CD1c-positive myeloid dendritic cell (primary cell): ENCODE measurements around the gene WDR86.
A peak's percentile ranks its signal among the peaks of the same experiment; 100 is the strongest.

Experiments used
- DNase-seq: peaks from one replicate; pipeline ENCODE4 v3.0.0-alpha.2; 2016; ENCODE audit errors: extremely low spot score

Gene WDR86

DNA sequence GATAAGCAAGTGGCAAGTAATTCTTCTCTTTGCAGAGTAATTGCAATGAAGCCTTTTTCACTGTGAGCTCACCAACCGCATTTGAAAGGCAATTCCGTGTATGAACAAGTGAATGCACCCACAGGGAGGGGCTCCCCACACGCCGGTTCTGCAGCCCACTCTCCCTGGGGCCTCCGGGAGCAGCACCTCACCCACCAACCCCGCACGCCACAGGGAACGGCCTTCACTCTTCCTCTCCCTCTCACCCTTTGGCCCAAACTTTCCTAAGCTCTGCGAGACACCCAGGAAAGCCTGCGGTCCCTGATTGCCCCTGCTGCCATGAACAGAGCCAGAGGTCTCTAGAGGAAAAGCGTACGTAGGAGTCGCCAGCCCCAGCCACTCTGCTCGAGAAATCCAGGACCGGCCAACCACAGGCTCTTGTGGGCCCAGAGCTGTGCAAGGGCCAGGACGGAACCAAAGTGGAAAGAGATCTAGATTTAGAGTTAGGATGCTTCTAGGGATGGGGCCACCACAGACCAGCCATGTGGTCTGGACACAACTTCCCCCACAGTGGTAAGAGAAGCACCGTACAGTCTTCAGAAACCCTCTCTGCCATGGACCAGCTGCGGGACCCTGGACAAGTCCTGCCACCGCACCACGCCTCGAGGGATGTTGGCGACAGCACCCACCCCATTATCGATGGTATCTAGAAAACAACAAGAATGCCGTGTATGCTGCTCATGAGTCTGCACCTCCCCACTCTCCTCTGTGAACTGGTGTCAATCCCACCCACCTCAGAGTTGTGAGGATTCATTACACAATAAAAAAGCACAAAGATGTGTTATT is 3.6 kb downstream of the WDR86 start:
- no peak for DNase-seq

DNA sequence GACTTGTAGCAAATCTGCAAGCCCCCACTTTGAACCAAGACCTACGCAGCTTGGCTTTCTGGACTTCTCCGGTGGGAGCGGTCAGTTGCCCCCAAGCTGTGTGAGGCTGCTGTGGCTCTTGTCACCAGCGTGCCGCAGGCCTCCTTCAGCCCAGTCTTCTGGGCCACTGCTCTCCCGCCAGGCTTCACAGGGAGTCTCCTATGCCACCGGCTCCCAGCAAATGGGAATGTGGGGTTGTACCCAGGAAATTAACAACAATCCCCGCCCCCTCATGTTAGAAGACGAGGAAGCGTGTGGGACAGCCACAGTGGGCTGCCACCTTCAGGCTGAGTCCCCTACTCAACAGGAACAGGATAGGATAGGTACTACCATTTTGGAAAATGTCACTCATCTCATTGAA is 4.2 kb downstream of the WDR86 start:
- DNase-seq: no peak

DNA sequence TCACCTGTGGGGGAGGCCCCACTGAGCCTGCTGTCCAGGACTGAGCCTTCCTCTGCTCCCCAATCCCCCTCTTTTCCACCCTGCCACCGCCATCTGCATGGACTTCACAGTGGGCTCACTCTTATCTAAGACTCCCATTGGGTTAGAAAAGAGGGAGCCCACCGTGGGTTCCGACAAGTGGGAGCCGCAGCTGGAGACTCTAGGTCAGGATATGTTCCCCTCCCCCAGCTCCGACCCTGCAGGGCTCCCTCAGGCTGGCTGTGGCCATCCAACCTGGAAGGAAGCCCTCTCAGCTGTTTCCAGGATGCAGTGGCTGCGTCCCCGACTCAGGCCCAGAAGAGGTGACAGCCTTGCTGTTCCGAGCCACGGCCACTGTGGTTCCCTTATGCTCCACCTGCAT is 4.8 kb downstream of the WDR86 start:
- DNase-seq: no peak

DNA sequence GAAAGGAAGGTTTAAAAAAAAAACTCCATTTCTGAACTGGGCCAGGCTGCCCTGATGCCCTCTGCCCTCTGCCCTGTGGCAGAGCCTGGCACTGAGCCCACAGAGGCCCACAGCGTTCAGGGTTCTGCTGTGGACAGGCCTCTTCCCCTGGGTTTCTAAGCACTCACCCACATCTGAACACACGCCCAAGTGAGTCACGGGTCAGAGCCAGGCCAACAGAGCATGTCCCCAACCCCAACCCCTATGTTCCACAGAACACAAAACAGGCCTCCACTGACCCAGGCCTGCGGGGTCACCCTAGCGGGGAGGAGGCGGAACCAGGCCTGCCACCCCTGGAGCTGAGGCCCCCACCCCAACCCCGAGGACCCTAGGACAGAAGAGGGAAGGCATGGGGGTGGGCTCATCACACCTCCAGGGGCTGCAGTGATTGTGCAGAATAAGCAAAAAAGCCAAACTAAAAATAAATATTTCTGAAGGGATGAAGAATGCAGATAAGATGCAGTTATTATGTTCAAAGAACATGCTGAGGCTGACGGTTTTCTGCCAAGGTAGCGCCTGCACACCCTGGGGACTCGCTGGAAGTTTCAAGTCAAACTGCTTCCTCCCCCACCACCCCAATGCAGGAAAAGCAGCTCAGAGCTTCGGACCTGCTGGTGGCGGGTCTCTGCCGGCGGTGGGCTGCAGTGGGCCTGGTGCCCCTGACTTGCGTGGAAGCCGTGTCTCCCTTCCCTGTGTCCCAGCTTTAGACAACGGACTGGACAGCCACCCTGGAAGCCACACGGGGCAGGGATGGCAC is 5.4 kb downstream of the WDR86 start:
- DNase-seq: peak; percentile 76

DNA sequence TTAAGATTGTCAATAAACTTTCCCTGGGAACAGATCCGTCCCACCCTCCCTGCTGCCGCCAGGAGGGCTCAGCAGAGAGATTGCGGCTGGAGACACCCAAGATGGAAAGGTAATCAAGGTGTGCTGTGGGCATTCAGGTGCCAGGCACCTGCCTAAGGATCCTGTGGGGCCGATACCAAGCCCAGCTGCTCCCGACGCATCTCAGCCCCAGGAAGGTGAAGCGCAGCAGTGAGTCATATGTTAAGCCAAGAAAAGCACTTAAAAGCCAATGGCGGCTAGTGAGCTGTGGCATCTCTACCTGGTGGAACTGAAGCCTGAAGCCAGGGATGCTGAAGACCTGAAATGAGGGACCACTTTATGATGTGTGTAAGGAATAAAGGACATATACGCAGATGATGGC is 6.1 kb downstream of the WDR86 start:
- no peak for DNase-seq

DNA sequence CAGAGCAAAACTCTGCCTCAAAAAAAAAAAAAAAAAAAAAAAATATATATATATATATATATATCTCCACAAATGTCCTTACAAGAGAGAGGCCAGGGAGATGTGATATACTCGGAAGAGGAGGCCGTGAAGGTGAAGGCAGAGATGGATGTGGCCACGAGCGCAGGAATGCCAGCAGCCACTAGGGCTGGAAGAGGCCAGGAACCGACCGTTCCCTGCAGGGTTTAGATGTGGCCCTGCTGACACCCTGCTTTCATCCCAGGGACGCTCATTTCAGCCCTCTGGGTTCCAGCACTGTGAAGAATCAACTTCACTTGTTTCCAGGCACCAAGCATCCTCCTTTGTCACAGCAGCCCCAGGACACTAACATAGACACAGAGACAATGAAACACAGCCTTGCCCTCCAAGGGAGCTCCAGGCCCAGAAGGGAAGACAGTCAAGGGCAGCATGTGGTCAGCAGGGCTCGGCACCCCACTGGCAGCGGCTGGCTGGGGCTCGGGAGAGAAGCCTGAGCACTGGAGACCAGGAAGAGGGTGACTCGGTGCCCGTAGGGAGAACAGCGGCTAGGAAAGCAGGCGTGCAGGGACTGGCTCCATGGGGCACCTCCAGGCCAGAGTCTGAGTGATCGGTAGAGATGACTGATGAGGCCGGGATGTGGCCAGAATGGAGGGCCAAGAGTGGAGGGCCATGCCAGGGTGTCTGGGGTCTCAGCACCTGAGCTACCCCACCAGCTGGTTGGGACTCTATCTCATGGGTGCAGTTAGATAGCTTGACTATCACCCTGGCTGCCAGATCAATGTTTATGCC is 7.6 kb downstream of the WDR86 start:
- DNase-seq: no peak

DNA sequence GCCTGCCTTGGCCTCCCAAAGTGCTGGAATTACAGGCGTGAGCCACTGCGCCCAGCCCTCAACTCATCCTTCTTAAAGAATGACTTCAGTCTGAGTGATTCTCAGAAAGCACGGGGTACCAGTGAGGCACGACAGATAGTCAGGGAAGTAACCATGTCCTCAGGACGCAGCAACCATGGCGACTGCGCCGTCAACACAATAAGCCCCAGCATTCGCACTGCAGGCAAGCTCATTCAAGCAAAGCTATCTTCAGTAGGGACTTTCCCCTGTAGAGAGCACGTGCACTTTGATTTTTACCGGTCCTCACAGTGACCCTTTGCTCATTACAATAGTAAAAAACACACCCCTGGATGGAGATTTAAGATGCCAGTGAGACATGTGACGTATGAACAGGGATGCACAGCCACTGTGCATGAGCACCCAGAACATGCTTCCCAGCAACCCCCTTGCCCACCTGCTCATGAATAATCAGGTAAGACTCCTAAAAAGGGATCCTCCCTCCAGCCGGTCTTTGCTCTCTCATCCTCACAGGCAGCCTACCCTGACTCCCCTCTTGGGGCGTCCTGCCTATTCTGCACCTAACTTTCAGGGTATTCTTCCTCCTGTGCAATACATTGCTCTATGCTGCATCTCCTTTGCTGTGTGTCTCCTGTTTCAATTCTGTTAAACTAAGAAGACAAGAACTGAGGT is 9.1 kb downstream of the WDR86 start:
- DNase-seq: no peak

DNA sequence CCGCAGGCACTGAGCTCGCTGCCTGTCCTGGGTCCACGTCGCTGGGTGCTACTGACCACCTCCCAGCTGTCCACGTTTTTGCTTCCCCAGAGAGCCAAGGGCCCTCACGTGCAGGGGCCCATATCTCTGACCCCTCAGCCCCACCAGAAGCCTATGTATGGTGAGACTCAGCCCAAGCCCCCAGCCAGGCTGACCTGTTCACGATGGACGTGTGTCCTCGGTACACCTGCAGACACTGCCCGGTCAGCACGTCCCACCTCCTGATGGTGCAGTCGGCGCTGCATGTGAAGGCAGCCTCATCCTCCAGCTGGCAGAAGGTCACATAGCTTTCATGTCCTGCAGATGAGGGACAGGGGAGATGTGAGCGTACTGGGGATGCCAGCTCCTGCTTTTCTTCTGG is 9.9 kb downstream of the WDR86 start:
- no peak for DNase-seq

DNA sequence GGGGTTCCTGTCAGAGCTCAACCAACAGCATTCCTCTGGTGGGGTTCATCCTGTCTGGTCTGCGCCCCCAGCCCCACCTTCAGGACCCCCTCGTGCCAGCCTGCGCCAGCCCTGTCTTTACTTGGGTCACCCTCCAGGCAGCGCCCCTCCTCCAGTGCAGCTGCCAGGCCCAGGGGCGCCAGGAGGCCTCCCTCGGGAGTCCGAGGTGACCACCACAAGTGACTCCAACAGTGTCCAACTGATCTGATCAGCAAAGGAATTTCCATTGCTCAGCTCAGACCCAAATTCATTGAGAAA is 10.6 kb downstream of the WDR86 start:
- no peak for DNase-seq

DNA sequence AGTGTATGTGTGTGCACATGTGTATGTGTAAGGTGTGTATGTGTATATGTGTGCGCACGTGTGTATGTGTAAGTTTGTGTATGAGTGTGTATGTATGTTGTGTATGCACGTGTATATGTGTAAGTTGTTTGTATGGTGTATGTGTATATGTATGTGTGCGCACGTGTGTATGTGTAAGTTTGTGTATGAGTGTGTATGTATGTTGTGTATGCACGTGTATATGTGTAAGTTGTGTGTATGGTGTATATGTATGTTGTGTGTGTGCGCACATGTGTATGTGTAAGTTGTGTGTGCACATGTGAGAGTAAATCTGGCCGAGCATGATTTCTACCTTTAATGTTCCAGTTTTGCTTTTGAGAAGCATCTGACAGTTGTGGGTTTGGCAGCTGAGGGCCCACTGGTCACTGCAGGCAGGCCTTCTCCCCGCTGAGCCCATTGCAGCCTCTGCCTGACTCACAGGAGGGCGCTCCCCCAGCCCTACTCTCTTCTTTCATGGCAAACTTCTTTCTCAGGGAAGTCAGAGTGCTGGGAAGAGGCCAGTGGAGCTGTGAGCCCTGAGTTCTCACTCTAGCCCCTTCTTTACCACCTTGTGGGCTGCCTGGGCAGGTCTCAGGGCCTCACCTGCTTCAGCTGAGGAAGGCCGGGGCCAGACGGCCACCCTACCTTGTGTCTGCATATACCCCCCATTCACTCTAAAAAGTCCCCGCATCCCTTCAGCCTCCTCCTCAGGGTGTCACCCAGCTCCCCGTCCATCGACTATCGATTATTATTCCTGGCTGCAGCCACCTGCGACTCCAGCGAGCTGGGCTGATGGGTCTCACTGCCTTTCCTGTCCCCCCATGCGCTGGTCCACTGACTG is 11.2 kb downstream of the WDR86 start:
- no peak for DNase-seq

DNA sequence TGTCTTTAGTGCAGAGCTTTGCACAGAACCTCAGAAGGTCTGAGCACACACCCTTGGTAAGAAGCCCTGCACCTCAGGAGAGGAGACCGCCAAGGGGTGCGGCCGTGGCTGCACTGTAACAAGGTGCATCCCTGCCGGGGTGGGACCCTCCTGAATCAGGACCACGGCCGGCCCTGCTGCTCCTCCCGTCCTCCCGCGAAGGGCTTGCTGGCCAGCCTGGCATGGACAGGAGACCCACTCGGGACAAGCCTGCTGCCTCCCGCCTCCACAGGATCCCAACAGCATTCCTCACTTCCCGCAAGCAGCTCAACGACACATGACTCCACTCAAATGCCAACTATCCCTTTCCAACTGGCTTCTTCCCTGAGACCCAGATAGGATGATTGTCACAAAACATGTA is 12.8 kb downstream of the WDR86 start:
- DNase-seq: no peak

DNA sequence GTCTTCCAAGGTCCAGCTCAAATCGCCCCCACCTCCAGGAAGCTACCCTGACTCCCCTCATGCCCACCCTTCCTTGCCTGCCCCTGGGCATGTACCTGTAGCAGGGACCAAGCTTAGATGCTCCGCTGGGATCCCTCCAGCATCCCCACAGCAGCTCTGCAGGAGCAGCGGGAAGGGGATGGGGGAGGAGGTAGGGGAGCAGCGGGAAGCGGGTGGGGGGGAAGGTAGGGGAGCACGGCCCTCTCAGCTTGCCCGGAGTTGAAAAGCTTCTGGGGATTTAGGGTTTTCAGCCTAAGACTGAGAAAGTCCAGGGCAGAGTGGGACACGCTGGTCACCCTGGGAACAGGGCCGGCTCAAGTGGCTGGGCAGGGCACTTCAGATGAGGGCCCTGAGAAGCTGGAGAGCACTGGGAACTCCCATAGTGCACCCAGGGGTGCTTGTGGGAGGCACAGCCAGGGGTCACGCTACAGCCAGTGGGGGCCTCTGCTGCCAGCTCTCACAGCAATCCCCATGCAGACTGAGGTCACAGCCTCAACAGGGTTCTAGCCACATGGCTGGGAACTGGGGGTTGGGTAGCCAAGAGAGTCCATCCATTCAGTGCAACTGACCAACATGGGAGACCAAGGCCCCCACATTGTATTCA is 13.4 kb downstream of the WDR86 start:
- no peak for DNase-seq

DNA sequence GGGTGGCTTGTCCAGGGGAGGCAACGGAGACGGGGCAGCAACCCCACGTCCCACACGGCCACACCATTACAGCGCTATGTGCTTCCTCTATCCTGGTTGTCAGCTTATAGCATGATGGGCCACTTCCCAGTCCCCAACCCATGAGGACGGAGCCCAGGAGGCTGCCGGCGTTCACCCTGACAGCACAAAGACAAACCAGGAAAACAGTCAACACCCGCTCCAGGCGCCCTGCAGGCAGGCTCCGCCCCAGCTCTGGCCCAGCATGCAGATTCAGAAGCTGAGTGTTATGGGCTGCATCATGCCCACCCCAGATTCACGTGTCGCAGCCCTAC is 14.8 kb downstream of the WDR86 start:
- DNase-seq: peak; percentile 15

DNA sequence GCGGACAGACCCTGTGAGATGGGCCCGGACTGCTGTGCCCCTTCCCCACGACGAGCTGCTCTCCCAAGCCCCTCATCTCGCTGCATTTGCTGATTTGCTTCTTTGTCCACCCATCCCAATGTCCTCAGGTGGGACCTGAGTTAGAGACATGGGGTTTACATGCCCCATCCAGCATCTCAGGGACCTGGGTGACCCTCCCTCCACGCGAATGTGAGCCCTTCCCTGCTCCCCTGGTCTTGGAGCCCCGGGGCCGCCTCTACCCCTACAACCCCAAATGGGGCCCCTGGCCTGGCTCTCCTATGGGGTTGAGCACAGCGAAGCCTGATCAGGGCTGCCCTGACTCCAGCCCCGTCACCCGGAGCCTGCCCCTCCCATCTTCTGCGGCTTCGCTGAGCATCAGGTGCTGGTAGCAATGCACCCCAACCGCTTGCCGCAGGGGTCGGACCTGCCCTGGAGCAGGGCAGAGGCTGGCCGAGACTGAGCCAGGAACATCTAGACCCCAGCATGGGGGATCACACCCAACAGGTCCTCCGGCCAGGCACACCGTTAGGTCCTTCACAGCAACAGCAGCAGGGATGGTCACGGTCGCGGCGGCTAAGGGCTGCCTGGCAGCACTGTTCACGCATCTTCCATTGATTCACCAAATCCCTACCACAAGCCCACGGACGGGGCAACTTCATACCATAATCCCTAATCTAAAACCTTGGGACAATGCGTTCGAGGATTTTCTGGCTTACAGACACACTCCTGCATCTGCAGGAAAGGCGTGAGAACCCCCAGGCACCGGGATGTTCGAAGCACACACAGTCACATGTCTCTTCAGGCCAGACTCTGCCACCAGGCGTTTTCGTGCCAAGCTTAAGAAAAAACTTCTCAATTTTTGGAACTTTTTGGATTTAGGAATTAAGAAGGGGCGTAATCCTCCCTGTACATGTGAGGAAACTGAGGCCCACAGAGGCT is 15.5 kb downstream of the WDR86 start:
- DNase-seq: no peak

DNA sequence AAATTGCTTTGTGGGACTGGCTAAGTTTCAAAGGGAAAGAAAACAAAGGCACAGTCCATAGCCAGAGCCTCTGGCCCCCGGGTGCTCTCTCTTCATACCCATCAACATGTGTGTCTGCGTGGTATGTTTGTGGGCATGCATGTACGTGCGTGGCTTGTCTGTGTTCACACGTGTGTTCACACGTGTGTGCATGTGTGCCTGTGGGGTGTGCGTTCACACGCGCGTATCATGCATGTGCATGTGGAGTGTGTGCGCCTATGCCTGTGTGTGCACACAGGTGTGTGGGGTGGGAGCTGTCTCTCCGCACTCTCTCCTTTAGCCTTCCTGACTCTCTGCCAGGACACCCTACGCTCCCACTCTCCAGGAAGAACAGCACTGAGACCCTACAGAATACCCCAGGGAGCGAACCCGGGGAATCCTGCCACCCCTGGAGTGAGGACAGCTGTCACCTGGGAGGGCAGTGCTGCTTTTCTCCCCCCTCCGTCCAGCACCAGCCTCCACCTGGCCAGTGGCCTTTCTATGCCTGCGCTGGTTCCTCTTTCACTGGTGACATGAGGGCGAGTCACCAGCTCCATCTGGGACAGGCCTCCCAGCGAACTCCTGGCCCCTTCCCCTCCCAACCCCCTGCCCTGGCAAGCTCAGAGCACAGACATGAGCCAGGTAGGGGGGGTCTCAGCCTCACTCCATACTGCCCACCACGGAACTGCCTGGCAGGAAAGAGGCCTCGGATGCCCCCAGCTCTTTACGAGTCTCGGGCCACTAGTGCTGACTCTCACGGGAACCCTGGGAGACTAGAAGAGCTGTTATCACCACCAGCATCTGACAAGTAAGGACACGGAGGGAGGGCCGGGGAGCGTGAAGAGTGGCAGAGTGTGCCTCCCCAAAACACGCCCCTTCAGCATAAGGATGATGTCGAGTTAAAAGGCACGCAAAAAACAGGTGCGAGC is 16.5 kb downstream of the WDR86 start:
- DNase-seq: no peak

DNA sequence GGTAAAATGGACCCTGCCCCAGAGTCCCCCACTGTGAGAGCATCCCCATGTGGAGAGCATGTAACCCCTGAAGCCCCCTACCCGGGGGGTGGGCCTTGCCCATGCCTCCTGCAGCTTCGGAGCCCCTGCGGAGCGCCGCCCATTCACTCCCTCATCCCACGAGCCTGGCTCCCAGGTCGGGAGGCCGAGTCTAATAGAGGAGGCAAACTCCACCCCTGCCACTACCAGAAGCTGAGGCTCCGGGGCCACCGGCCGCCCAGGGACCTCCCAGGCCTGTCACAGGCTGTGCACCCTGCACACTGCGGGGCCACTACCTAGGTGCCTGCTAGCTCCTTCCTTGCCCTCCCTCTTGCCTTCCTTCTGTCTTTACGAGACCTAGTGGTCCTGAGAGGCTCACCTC is 17.4 kb downstream of the WDR86 start:
- no peak for DNase-seq

DNA sequence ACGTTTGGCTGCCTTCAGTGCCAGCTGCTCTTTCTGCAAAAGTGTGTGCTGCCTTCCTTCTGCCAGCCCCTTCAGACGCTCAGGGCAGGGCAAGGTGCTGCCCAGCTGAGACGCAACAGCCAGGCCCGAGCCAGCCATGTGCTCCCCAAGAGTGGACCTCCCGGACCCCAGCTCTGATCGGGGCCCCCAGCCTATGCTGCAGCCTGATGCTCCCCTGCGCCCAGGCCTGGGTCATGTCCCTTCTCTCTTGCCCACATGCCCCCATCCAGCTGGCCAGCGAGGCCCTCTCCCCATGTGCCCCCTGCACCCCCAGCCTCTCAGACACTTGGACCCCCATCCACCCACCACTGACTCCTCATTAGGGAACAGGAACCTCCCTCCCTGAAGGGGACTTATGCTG is 17.8 kb downstream of the WDR86 start:
- DNase-seq: no peak

DNA sequence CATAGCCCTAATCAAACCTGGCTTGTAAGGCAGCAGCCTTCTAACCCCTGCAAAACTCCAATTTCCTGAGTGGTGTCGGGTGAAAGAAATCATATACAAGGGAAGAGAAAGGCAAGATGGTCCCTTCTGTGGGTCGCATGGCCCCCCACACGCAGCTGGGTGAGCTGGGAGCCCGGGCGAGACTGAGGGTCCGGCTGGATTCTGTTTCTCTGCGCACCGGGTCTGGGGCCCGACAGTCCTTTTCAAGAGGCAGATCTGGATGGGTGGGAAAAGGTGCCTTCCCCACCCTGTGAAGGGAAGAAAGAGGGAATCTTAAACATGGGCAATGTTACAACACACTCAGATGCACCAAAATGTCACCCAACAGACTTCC is 18.5 kb downstream of the WDR86 start:
- DNase-seq: no peak
